HEK293T (cell line): Measurements from ENCODE around the gene SLC2A4.

Experiments used
- CTCF ChIA-PET: fragments of 350-600 bp; formaldehyde crosslinking; extraction: SDS; loops from one replicate; lab custom pipeline; 2021; ENCODE audit warnings: antibody characterized with exemption, inconsistent platforms; lab: Yijun Ruan, JAX
- POLR2A ChIA-PET: fragments of 350-600 bp; formaldehyde crosslinking; extraction: SDS; loops from one replicate; lab custom pipeline; 2020; ENCODE audit warnings: antibody characterized with exemption, inconsistent platforms; lab: Yijun Ruan, JAX
- DNase-seq: peaks from one replicate; pipeline ENCODE4 v3.0.0; 2012; ENCODE audit warnings: mixed read lengths; ENCODE audit errors: extremely low spot score
- ARNT ChIP-seq: fragments of 450-650 bp; IDR thresholded peaks from 2 replicates; pipeline ENCODE4 v1.6.1; 2017; ENCODE audit warnings: mild to moderate bottlenecking
- BHLHE40 ChIP-seq: fragments of 450-650 bp; IDR thresholded peaks from 2 replicates; pipeline ENCODE4 v1.6.1; 2016; ENCODE audit warnings: mild to moderate bottlenecking, moderate library complexity, borderline replicate concordance
- CTBP1 ChIP-seq: fragments of 450-650 bp; IDR thresholded peaks from 2 replicates; pipeline ENCODE4 v1.6.1; 2016; ENCODE audit warnings: borderline replicate concordance
- ELF4 ChIP-seq: fragments of 450-650 bp; IDR thresholded peaks from 2 replicates; pipeline ENCODE4 v1.6.1; 2017; ENCODE audit warnings: antibody characterized with exemption
- FOXA1 ChIP-seq: fragments of 450-650 bp; IDR thresholded peaks from 2 replicates; pipeline ENCODE4 v1.6.1; 2016; ENCODE audit warnings: mild to moderate bottlenecking
- FOXK2 ChIP-seq: fragments of 450-650 bp; IDR thresholded peaks from 2 replicates; pipeline ENCODE4 v1.6.1; 2016; ENCODE audit warnings: mild to moderate bottlenecking
- FOXM1 ChIP-seq: fragments of 450-650 bp; IDR thresholded peaks from 2 replicates; pipeline ENCODE4 v1.6.1; 2017; ENCODE audit warnings: mild to moderate bottlenecking, borderline replicate concordance
- HDGF ChIP-seq: fragments of 450-650 bp; IDR thresholded peaks from 2 replicates; pipeline ENCODE4 v1.6.1; 2017; ENCODE audit warnings: antibody characterized with exemption, borderline replicate concordance
- L3MBTL2 ChIP-seq: fragments of 450-650 bp; conservative IDR thresholded peaks from 2 replicates; pipeline ENCODE4 v1.6.1; 2016; ENCODE audit warnings: mild to moderate bottlenecking
- LEF1 ChIP-seq: fragments of 450-650 bp; IDR thresholded peaks from 2 replicates; pipeline ENCODE4 v1.6.1; 2017; ENCODE audit warnings: mild to moderate bottlenecking, borderline replicate concordance
- NFRKB ChIP-seq: fragments of 450-650 bp; IDR thresholded peaks from 2 replicates; pipeline ENCODE4 v1.6.1; 2016; ENCODE audit warnings: mild to moderate bottlenecking, moderate library complexity
- PKNOX1 ChIP-seq: fragments of 450-650 bp; IDR thresholded peaks from 2 replicates; pipeline ENCODE4 v1.6.1; 2016
- SP1 ChIP-seq: fragments of 450-650 bp; IDR thresholded peaks from 2 replicates; pipeline ENCODE4 v1.6.1; 2017
- SUZ12 ChIP-seq: fragments of 450-650 bp; IDR thresholded peaks from 2 replicates; pipeline ENCODE4 v1.6.1; 2016; ENCODE audit warnings: mild to moderate bottlenecking
- TARDBP ChIP-seq: fragments of 450-650 bp; IDR thresholded peaks from 2 replicates; pipeline ENCODE4 v1.6.1; 2016
- ZNF384 ChIP-seq: fragments of 450-650 bp; IDR thresholded peaks from 2 replicates; pipeline ENCODE4 v1.6.1; 2016

Gene SLC2A4

GRCh38 chr17:7295230-7296180 is 14.0 kb downstream of the SLC2A4 start:
- DNase-seq, result no peak
- TF ChIP-seq HDGF, result no peak
- TF ChIP-seq LEF1, result no peak
- TF ChIP-seq L3MBTL2, result no peak; the same call in 1 of the 2 replicates
- TF ChIP-seq BHLHE40, result no peak
- no peak for TF ChIP-seq PKNOX1
- TF ChIP-seq CTBP1, result no peak
- no peak for TF ChIP-seq TARDBP
- no peak for TF ChIP-seq SUZ12
- no peak for TF ChIP-seq FOXK2
- TF ChIP-seq ARNT, result no peak
- TF ChIP-seq ZNF384, result no peak
- TF ChIP-seq NFRKB, result no peak
- TF ChIP-seq SP1, result no peak
- no peak for TF ChIP-seq FOXM1
- TF ChIP-seq FOXA1, result no peak
- TF ChIP-seq ELF4, result no peak
- ChIA-PET POLR2A (interaction anchor here (1.2 to 1.4 kb wide), 3 partner anchors 14 to 75 kb away, joined by 3 to 12 read pairs (median 8); partner anchors contain the start of genes ACADVL, DLG4, DVL2 and SLC2A4), CTCF (interaction anchor here (0.6 to 2.2 kb wide), 6 partner anchors 10 to 250 kb away, joined by 3 to 22 read pairs (median 6); partner anchors contain the start of gene SLC2A4)

- DNase-seq, result peak; percentile 92
- no peak for TF ChIP-seq LEF1
- TF ChIP-seq L3MBTL2, result peak; percentile 72
- peak; percentile 7; the same call in 1 of the 2 replicates for TF ChIP-seq ARNT
- ChIA-PET CTCF (interaction anchor here (0.6 to 2.2 kb wide), 12 partner anchors 9 to 251 kb away, joined by 3 to 22 read pairs (median 5); partner anchors contain the start of gene SLC2A4), POLR2A (interaction anchor here (0.6 to 2.0 kb wide), 8 partner anchors 13 to 76 kb away, joined by 3 to 12 read pairs (median 4); partner anchors contain the start of genes ACADVL, DLG4, DVL2 and GABARAP)
Measured at GRCh38 chr17:7296189-7296861, 14.8 kb downstream of the SLC2A4 start.

GRCh38 chr17:7304179-7304578 is 22.7 kb downstream of the SLC2A4 start:
- no peak for DNase-seq
- TF ChIP-seq L3MBTL2 (no peak), SUZ12 (no peak), CTBP1 (no peak), ARNT (no peak), LEF1 (no peak), ELF4 (no peak), PKNOX1 (no peak), FOXA1 (no peak), BHLHE40 (no peak), FOXM1 (no peak), NFRKB (no peak), TARDBP (no peak), FOXK2 (no peak), ZNF384 (no peak), SP1 (no peak)
- ChIA-PET CTCF (interaction anchor here (2.0 kb wide), 1 partner anchor 8 kb away, joined by 9 read pairs; no protein-coding TSS in a partner anchor), POLR2A (no interaction called here)

- ChIA-PET CTCF (no interaction called here), POLR2A (no interaction called here)
Measured at GRCh38 chr17:7306911-7307685, 25.6 kb downstream of the SLC2A4 start, which contains the start of gene EIF5A. Gene EIF5A (plus strand): TSS chr17:7307628. CDS start chr17:7309636, 2,008 bp downstream.

More at GRCh38 chr17:7306911-7307685, 25.6 kb downstream of the SLC2A4 start, which contains the start of gene EIF5A:
- TF ChIP-seq PKNOX1 (peak; percentile 86), ARNT (no peak), NFRKB (no peak; the same call in 1 of the 2 replicates), FOXK2 (no peak), TARDBP (no peak), BHLHE40 (no peak), LEF1 (no peak)
- DNase-seq, result peak; percentile 97
